Measurements from ENCODE around the gene WASL.

DNA sequence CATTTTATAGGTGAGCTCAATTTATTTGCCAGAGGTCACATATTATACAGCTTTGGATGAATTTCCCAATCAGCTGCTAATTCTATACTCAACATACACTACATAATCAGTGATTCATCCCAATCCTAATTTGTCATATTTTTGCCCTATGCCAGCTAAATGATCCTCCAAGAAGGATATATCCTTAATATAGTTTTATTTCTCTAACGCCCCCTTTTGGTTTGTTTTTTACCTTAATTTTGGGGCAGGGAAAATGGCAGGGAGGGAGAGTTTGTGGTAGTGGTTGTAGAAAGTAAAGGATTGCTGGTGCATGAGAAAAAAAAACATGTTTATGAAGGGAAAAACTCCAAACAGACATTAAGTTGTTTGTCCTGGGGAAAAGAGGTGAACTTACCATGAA is 31.9 kb downstream of the WASL start:
- TF ChIP-seq BHLHE40 (IDR thresholded peaks at IDR 0.05; ENCODE audit: low read length) (no peak), ZNF143 (CRISPR knock-in tag; IDR thresholded peaks at IDR 0.05) (no peak), ZBTB38 (CRISPR knock-in tag; IDR thresholded peaks at IDR 0.05) (no peak), ZSCAN30 (CRISPR knock-in tag; IDR thresholded peaks at IDR 0.05) (no peak), CCAR2 (optimal IDR thresholded peaks at IDR 0.05; ENCODE audit: low read depth, low read length) (no peak), HDAC2 (CRISPR knock-in tag; IDR thresholded peaks at IDR 0.05) (no peak), POLR2G (IDR thresholded peaks at IDR 0.05; ENCODE audit: low read depth, low read length) (no peak), TEAD3 (CRISPR knock-in tag; optimal IDR thresholded peaks at IDR 0.05; ENCODE audit: borderline replicate concordance) (no peak), SRF (IDR thresholded peaks at IDR 0.05; ENCODE audit: low read depth, low read length) (no peak)
- TF ChIP-seq, protein P1, sequence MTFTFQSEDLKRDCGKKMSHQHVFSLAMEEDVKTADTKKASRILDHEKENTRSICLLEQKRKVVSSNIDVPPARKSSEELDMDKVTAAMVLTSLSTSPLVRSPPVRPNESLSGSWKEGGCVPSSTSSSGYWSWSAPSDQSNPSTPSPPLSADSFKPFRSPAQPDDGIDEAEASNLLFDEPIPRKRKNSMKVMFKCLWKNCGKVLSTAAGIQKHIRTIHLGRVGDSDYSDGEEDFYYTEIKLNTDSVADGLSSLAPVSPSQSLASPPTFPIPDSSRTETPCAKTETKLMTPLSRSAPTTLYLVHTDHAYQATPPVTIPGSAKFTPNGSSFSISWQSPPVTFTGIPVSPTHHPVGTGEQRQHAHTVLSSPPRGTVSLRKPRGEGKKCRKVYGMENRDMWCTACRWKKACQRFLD (CRISPR knock-in tag; IDR thresholded peaks at IDR 0.05; ENCODE audit: borderline replicate concordance): no peak
- TF ChIP-seq, protein P2, sequence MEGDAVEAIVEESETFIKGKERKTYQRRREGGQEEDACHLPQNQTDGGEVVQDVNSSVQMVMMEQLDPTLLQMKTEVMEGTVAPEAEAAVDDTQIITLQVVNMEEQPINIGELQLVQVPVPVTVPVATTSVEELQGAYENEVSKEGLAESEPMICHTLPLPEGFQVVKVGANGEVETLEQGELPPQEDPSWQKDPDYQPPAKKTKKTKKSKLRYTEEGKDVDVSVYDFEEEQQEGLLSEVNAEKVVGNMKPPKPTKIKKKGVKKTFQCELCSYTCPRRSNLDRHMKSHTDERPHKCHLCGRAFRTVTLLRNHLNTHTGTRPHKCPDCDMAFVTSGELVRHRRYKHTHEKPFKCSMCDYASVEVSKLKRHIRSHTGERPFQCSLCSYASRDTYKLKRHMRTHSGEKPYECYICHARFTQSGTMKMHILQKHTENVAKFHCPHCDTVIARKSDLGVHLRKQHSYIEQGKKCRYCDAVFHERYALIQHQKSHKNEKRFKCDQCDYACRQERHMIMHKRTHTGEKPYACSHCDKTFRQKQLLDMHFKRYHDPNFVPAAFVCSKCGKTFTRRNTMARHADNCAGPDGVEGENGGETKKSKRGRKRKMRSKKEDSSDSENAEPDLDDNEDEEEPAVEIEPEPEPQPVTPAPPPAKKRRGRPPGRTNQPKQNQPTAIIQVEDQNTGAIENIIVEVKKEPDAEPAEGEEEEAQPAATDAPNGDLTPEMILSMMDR (CRISPR knock-in tag; IDR thresholded peaks at IDR 0.05): no peak
- TF ChIP-seq, protein P3, sequence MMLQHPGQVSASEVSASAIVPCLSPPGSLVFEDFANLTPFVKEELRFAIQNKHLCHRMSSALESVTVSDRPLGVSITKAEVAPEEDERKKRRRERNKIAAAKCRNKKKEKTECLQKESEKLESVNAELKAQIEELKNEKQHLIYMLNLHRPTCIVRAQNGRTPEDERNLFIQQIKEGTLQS (CRISPR knock-in tag; IDR thresholded peaks at IDR 0.05): no peak
- TF ChIP-seq, protein P4, sequence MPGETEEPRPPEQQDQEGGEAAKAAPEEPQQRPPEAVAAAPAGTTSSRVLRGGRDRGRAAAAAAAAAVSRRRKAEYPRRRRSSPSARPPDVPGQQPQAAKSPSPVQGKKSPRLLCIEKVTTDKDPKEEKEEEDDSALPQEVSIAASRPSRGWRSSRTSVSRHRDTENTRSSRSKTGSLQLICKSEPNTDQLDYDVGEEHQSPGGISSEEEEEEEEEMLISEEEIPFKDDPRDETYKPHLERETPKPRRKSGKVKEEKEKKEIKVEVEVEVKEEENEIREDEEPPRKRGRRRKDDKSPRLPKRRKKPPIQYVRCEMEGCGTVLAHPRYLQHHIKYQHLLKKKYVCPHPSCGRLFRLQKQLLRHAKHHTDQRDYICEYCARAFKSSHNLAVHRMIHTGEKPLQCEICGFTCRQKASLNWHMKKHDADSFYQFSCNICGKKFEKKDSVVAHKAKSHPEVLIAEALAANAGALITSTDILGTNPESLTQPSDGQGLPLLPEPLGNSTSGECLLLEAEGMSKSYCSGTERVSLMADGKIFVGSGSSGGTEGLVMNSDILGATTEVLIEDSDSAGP (CRISPR knock-in tag; IDR thresholded peaks at IDR 0.05; ENCODE audit: borderline replicate concordance): no peak
- TF ChIP-seq, protein P5, sequence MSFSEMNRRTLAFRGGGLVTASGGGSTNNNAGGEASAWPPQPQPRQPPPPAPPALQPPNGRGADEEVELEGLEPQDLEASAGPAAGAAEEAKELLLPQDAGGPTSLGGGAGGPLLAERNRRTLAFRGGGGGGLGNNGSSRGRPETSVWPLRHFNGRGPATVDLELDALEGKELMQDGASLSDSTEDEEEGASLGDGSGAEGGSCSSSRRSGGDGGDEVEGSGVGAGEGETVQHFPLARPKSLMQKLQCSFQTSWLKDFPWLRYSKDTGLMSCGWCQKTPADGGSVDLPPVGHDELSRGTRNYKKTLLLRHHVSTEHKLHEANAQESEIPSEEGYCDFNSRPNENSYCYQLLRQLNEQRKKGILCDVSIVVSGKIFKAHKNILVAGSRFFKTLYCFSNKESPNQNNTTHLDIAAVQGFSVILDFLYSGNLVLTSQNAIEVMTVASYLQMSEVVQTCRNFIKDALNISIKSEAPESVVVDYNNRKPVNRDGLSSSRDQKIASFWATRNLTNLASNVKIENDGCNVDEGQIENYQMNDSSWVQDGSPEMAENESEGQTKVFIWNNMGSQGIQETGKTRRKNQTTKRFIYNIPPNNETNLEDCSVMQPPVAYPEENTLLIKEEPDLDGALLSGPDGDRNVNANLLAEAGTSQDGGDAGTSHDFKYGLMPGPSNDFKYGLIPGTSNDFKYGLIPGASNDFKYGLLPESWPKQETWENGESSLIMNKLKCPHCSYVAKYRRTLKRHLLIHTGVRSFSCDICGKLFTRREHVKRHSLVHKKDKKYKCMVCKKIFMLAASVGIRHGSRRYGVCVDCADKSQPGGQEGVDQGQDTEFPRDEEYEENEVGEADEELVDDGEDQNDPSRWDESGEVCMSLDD (CRISPR knock-in tag; IDR thresholded peaks at IDR 0.05; ENCODE audit: borderline replicate concordance): no peak
